GM23338 (cell line): ENCODE measurements around the gene ETV6. TPM values are rescaled to one million over a fixed set of nuclear protein-coding genes. Genes with fewer than 3 reads are reported as not detected.

Source experiments
- ATAC-seq: fragments of 200-7000 bp; cut with Tn5 transposase; 3 replicates; pipeline ENCODE4 v1.9.1; 2020
- DNase-seq: peaks from one replicate; pipeline ENCODE4 v3.0.0-alpha.2; 2015; ENCODE audit warnings: low spot score
- H2AFZ ChIP-seq: fragments of 200-600 bp; sonication (generic); 2 replicates; pipeline ENCODE4 v1.8.0; 2016; ENCODE audit warnings: antibody characterized with exemption, mild to moderate bottlenecking, moderate library complexity
- H3F3A ChIP-seq: fragments of 200-600 bp; sonication (generic); replicated peaks from 2 replicates; pipeline ENCODE4 v1.8.0; 2017; ENCODE audit warnings: antibody characterized with exemption, mixed run types, low read depth
- H3K27ac ChIP-seq: fragments of 200-600 bp; sonication (generic); 2 replicates; pipeline ENCODE4 v1.6.1; 2016; ENCODE audit warnings: low read depth
- H3K27me3 ChIP-seq: fragments of 200-600 bp; sonication (generic); 2 replicates; pipeline ENCODE4 v1.8.0; 2016; ENCODE audit warnings: mild to moderate bottlenecking, mixed run types, moderate library complexity; ENCODE audit not compliant: insufficient read depth
- H3K36me3 ChIP-seq: fragments of 200-600 bp; sonication (generic); 2 replicates; pipeline ENCODE4 v1.8.0; 2016; ENCODE audit warnings: mild to moderate bottlenecking; ENCODE audit not compliant: insufficient read depth
- H3K4me1 ChIP-seq: fragments of 200-600 bp; sonication (generic); 2 replicates; pipeline ENCODE4 v1.8.0; 2016; ENCODE audit warnings: mild to moderate bottlenecking, moderate library complexity; ENCODE audit not compliant: insufficient read depth
- H3K4me2 ChIP-seq: fragments of 200-600 bp; sonication (generic); 2 replicates; pipeline ENCODE4 v1.7.1; 2017; ENCODE audit warnings: mixed run types
- H3K4me3 ChIP-seq: fragments of 200-600 bp; sonication (generic); 2 replicates; pipeline ENCODE4 v1.6.1; 2016; ENCODE audit warnings: mixed run types
- H3K79me2 ChIP-seq: fragments of 200-600 bp; sonication (generic); replicated peaks from 2 replicates; pipeline ENCODE4 v1.8.0; 2017; ENCODE audit warnings: mild to moderate bottlenecking; ENCODE audit not compliant: insufficient read depth
- H3K9me2 ChIP-seq: fragments of 200-600 bp; sonication (generic); 2 replicates; pipeline ENCODE4 v1.8.0; 2017; ENCODE audit not compliant: insufficient read depth
- H4K20me1 ChIP-seq: fragments of 200-600 bp; sonication (generic); replicated peaks from 2 replicates; pipeline ENCODE4 v1.8.0; 2017; ENCODE audit warnings: mild to moderate bottlenecking; ENCODE audit not compliant: insufficient read depth
- H3K27ac Mint-ChIP-seq: 2 replicates; pipeline ENCODE4 v1.8.0; 2020; ENCODE audit warnings: inconsistent platforms, mild to moderate bottlenecking, moderate library complexity, mixed read lengths
- H3K27me3 Mint-ChIP-seq: 3 replicates; pipeline ENCODE4 v1.8.0; 2022; ENCODE audit warnings: low read depth, mild to moderate bottlenecking, moderate library complexity, mixed read lengths, inconsistent platforms; ENCODE audit not compliant: insufficient read depth, poor library complexity
- H3K36me3 Mint-ChIP-seq: 3 replicates; pipeline ENCODE4 v1.8.0; 2021; ENCODE audit warnings: low read depth, mild to moderate bottlenecking, inconsistent platforms, moderate library complexity, mixed read lengths
- H3K4me1 Mint-ChIP-seq: 3 replicates; pipeline ENCODE4 v1.8.0; 2020; ENCODE audit warnings: mild to moderate bottlenecking, inconsistent platforms, mixed read lengths
- H3K4me3 Mint-ChIP-seq: 3 replicates; pipeline ENCODE4 v1.8.0; 2021; ENCODE audit warnings: moderate library complexity, mild to moderate bottlenecking, inconsistent platforms, mixed read lengths
- H3K9me3 Mint-ChIP-seq: 3 replicates; pipeline ENCODE4 v1.8.0; 2020; ENCODE audit warnings: moderate library complexity, mild to moderate bottlenecking, inconsistent platforms, mixed read lengths
- CREB1 ChIP-seq: fragments of 250-450 bp; sonication (Bioruptor Pico); IDR thresholded peaks from 2 replicates; pipeline ENCODE4 v1.5.0; 2020; ENCODE audit warnings: low read depth, mild to moderate bottlenecking, moderate library complexity
- EZH2phosphoT487 ChIP-seq: fragments of 200-600 bp; sonication (generic); IDR thresholded peaks from one replicate; pipeline ENCODE4 v1.8.1; 2018; ENCODE audit warnings: antibody characterized with exemption; ENCODE audit not compliant: unreplicated experiment
- JUNB ChIP-seq: IDR thresholded peaks from one replicate; pipeline ENCODE4 v1.6.1; 2016; ENCODE audit warnings: antibody characterized with exemption; ENCODE audit not compliant: unreplicated experiment
- REST ChIP-seq: IDR thresholded peaks from one replicate; pipeline ENCODE4 v1.6.1; 2018; ENCODE audit warnings: antibody characterized with exemption; ENCODE audit not compliant: unreplicated experiment
- STAT1 ChIP-seq: IDR thresholded peaks from one replicate; pipeline ENCODE4 v1.6.1; 2016; ENCODE audit warnings: antibody characterized with exemption; ENCODE audit not compliant: unreplicated experiment
- polyA plus RNA-seq: library from polyadenylated mRNA; unstranded; fragments of >200 nt; fragmentation: Nextera tagmentation; extraction: Ambion mirVana; gene quantifications from 2 replicates; pipeline ENCODE4 v1.2.1, GENCODE V29; 2016
- total RNA-seq: library from RNA; depleted of rRNA; stranded (reverse); fragments of >200 nt; shearing (Covaris generic); gene quantifications from 2 replicates; pipeline ENCODE4 v1.2.3, GENCODE V29; 2014
- TF ChIP-seq, protein P1 (sequence below): fragments of 250-450 bp; sonication (Bioruptor Pico); IDR thresholded peaks from 2 replicates; pipeline ENCODE4 v1.5.0; 2020; ENCODE audit warnings: mild to moderate bottlenecking, moderate library complexity
- TF ChIP-seq, protein P2 (sequence below): IDR thresholded peaks from 2 replicates; pipeline ENCODE4 v1.6.1; 2016; ENCODE audit warnings: antibody characterized with exemption

The ETV6 gene
- total and polyA plus RNA-seq, 2 experiments from 2014 or later: 7.5 to 15.1 TPM

DNA sequence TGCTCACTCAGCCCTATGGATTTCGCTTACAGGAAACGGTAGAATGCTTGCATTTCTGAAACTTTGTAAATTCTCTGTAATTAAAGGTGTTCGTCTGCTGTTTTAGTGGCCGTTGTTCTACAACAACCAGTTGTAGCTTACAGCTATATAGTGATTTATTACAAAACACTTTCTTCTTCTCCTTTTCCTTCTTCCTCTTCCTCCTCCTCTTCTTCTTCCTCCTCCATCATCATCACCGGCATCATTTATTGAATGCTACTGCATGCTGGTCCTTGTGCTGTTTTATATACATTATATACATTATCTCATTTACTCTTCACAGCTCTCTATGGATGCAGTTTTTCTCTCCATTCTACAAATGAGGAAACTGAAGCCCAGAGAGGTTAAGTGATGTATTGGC lies 6.4 kb downstream of the ETV6 start (continued):
- TF ChIP-seq, protein P1, sequence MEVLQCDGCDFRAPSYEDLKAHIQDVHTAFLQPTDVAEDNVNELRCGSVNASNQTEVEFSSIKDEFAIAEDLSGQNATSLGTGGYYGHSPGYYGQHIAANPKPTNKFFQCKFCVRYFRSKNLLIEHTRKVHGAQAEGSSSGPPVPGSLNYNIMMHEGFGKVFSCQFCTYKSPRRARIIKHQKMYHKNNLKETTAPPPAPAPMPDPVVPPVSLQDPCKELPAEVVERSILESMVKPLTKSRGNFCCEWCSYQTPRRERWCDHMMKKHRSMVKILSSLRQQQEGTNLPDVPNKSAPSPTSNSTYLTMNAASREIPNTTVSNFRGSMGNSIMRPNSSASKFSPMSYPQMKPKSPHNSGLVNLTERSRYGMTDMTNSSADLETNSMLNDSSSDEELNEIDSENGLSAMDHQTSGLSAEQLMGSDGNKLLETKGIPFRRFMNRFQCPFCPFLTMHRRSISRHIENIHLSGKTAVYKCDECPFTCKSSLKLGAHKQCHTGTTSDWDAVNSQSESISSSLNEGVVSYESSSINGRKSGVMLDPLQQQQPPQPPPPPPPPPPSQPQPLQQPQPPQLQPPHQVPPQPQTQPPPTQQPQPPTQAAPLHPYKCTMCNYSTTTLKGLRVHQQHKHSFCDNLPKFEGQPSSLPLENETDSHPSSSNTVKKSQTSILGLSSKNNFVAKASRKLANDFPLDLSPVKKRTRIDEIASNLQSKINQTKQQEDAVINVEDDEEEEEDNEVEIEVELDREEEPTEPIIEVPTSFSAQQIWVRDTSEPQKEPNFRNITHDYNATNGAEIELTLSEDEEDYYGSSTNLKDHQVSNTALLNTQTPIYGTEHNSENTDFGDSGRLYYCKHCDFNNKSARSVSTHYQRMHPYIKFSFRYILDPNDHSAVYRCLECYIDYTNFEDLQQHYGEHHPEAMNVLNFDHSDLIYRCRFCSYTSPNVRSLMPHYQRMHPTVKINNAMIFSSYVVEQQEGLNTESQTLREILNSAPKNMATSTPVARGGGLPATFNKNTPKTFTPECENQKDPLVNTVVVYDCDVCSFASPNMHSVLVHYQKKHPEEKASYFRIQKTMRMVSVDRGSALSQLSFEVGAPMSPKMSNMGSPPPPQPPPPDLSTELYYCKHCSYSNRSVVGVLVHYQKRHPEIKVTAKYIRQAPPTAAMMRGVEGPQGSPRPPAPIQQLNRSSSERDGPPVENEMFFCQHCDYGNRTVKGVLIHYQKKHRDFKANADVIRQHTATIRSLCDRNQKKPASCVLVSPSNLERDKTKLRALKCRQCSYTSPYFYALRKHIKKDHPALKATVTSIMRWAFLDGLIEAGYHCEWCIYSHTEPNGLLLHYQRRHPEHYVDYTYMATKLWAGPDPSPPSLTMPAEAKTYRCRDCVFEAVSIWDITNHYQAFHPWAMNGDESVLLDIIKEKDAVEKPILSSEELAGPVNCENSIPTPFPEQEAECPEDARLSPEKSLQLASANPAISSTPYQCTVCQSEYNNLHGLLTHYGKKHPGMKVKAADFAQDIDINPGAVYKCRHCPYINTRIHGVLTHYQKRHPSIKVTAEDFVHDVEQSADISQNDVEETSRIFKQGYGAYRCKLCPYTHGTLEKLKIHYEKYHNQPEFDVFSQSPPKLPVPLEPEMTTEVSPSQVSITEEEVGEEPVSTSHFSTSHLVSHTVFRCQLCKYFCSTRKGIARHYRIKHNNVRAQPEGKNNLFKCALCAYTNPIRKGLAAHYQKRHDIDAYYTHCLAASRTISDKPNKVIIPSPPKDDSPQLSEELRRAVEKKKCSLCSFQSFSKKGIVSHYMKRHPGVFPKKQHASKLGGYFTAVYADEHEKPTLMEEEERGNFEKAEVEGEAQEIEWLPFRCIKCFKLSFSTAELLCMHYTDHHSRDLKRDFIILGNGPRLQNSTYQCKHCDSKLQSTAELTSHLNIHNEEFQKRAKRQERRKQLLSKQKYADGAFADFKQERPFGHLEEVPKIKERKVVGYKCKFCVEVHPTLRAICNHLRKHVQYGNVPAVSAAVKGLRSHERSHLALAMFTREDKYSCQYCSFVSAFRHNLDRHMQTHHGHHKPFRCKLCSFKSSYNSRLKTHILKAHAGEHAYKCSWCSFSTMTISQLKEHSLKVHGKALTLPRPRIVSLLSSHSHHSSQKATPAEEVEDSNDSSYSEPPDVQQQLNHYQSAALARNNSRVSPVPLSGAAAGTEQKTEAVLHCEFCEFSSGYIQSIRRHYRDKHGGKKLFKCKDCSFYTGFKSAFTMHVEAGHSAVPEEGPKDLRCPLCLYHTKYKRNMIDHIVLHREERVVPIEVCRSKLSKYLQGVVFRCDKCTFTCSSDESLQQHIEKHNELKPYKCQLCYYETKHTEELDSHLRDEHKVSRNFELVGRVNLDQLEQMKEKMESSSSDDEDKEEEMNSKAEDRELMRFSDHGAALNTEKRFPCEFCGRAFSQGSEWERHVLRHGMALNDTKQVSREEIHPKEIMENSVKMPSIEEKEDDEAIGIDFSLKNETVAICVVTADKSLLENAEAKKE: no peak
- no peak for TF ChIP-seq EZH2phosphoT487

DNA sequence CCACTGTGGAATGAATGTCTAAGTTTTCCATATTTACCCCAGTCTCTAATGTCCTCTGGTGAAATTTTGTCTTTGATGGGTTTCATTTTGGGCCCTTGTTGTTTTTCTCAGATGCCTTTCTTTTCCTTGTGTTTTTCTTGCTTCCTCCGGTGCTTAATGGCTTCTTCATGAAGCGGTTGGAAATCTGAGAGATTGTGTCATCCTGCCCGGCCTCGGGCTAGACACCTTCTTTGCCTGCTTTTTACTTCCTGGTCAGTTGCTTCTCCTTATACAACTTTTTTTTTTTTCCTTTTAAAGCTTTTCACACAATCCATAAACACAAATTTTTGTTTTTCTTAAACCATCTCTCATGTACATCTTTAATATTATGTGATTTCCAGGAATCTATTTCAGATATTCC lies 7.1 kb downstream of the ETV6 start:
- no peak overlapping the region for H3K4me3 ChIP-seq
- H3K9me2 ChIP-seq: no peaks in the 10 kb centered on the region
- no peaks in the 10 kb centered on the region for H3K36me3 ChIP-seq
- DNase-seq: no peak
- Mint-ChIP-seq H3K27me3 (peaks cover 5% of the 10 kb centered on the region), H3K36me3 (peaks cover 2% of the 10 kb centered on the region; the same call in 1 of the 3 replicates), H3K4me1 (peaks cover 59% of the 10 kb centered on the region), H3K4me3 (no peak overlapping the region), H3K27ac (no peak overlapping the region), H3K9me3 (no peaks in the 10 kb centered on the region)
- peaks cover 86% of the 10 kb centered on the region for H3K79me2 ChIP-seq
- peaks cover 4% of the 10 kb centered on the region; the same call in 1 of the 2 replicates for H3F3A ChIP-seq
- H2AFZ ChIP-seq: no peak overlapping the region
- 0 out of 2 replicates have a peak, but pooled peaks cover 6% of the 10 kb centered on the region for H4K20me1 ChIP-seq
- H3K4me1 ChIP-seq: peaks cover 45% of the 10 kb centered on the region
- no peak overlapping the region for H3K27ac ChIP-seq
- ATAC-seq: no peak
- no peaks in the 10 kb centered on the region for H3K27me3 ChIP-seq
- no peak overlapping the region for H3K4me2 ChIP-seq
- TF ChIP-seq, protein P2, sequence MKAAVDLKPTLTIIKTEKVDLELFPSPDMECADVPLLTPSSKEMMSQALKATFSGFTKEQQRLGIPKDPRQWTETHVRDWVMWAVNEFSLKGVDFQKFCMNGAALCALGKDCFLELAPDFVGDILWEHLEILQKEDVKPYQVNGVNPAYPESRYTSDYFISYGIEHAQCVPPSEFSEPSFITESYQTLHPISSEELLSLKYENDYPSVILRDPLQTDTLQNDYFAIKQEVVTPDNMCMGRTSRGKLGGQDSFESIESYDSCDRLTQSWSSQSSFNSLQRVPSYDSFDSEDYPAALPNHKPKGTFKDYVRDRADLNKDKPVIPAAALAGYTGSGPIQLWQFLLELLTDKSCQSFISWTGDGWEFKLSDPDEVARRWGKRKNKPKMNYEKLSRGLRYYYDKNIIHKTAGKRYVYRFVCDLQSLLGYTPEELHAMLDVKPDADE: no peak
- no peak for TF ChIP-seq STAT1
- TF ChIP-seq JUNB: no peak
- no peak for TF ChIP-seq REST
- no peak for TF ChIP-seq CREB1
